SK-N-SH (cell line): ENCODE data around the gene PTPN4. TPM values are rescaled to one million over a fixed set of nuclear protein-coding genes. Genes with fewer than 3 reads are reported as not detected.

ENCODE experiments used
- CTCF ChIA-PET: fragments of 300-600, 350-600 bp; formaldehyde crosslinking; extraction: SDS; loops from one replicate; lab custom pipeline; 2021; lab: Yijun Ruan, JAX
- POLR2A ChIA-PET: fragments of 350-600 bp; sonication (Branson Sonifier 250); formaldehyde crosslinking; extraction: SDS; loops from one replicate; lab custom pipeline; 2020; ENCODE audit warnings: antibody characterized with exemption, inconsistent platforms; lab: Yijun Ruan, JAX
- DNase-seq: peaks from one replicate; pipeline ENCODE4 v3.0.0; 2012
- H2AFZ ChIP-seq: fragments of 200-600 bp; sonication (generic); 2 replicates; pipeline ENCODE4 v1.8.1; 2016; ENCODE audit warnings: antibody characterized with exemption, mild to moderate bottlenecking, low read depth
- H3F3A ChIP-seq: fragments of 200-600 bp; sonication (generic); replicated peaks from 2 replicates; pipeline ENCODE3; 2016; ENCODE audit warnings: antibody characterized with exemption, mild to moderate bottlenecking; ENCODE audit not compliant: insufficient read depth
- H3K27ac ChIP-seq, 2 experiments: fragments of 200-500 bp in 1 of 2; fragments of 200-600 bp in 1 of 2; sonication (Bioruptor generic) in 1 of 2; sonication (generic), shearing (Covaris generic) in 1 of 2; 2 replicates each; pipeline versions ENCODE4 v1.5.1 to v1.6.1; 2014 to 2016; ENCODE audit warnings: low read depth in 2 of 2, inconsistent platforms in 1 of 2, low read length in 1 of 2, mild to moderate bottlenecking in 1 of 2, mixed read lengths in 1 of 2
- H3K27me3 ChIP-seq: fragments of 200-600 bp; sonication (generic), shearing (Covaris generic); 2 replicates; pipeline ENCODE4 v1.6.1; 2016; ENCODE audit warnings: mixed run types; ENCODE audit not compliant: insufficient read depth
- H3K36me3 ChIP-seq, 2 experiments: fragments of 200-500 bp in 1 of 2; fragments of 200-600 bp in 1 of 2; sonication (Bioruptor generic) in 1 of 2; sonication (generic) in 1 of 2; replicated peaks in 1 of 2; 2 replicates each; pipeline versions ENCODE3 to v1.5.1; 2014 to 2016; ENCODE audit warnings: low read length in 1 of 2, mild to moderate bottlenecking in 1 of 2; ENCODE audit not compliant: insufficient read depth in 2 of 2, control insufficient read depth in 1 of 2
- H3K4me1 ChIP-seq, 2 experiments: fragments of 200-500 bp in 1 of 2; fragments of 200-600 bp in 1 of 2; sonication (Bioruptor generic) in 1 of 2; sonication (generic), shearing (Covaris generic) in 1 of 2; 2 replicates each; pipeline versions ENCODE4 v1.5.1 to v1.6.1; 2014 to 2016; ENCODE audit warnings: low read depth in 1 of 2, low read length in 1 of 2, mixed run types in 1 of 2; ENCODE audit not compliant: insufficient read depth in 2 of 2, control insufficient read depth in 1 of 2
- H3K4me2 ChIP-seq: fragments of 200-600 bp; sonication (generic), shearing (Covaris generic); 2 replicates; pipeline ENCODE4 v1.6.1; 2017; ENCODE audit warnings: mixed run types
- H3K4me3 ChIP-seq, 2 experiments: fragments of 200-500 bp in 1 of 2; fragments of 200-600 bp in 1 of 2; sonication (Bioruptor generic) in 1 of 2; sonication (generic), shearing (Covaris generic) in 1 of 2; 2 replicates each; pipeline versions ENCODE4 v1.5.1 to v1.8.1; 2014 to 2016; ENCODE audit warnings: low read depth in 2 of 2, inconsistent platforms in 1 of 2, low read length in 1 of 2, mild to moderate bottlenecking in 1 of 2, mixed read lengths in 1 of 2, moderate library complexity in 1 of 2
- H3K79me2 ChIP-seq: fragments of 200-600 bp; sonication (generic); 2 replicates; pipeline ENCODE4 v1.8.1; 2017; ENCODE audit warnings: mild to moderate bottlenecking; ENCODE audit not compliant: insufficient read depth
- H3K9ac ChIP-seq: fragments of 200-600 bp; sonication (generic); 2 replicates; pipeline ENCODE4 v1.6.1; 2017; ENCODE audit warnings: mixed run types
- H3K9me2 ChIP-seq: fragments of 200-600 bp; sonication (generic); 2 replicates; pipeline ENCODE4 v1.6.1; 2017; ENCODE audit warnings: mixed run types
- H3K9me3 ChIP-seq: fragments of 200-600 bp; sonication (generic); 2 replicates; pipeline ENCODE4 v1.6.1; 2017; ENCODE audit warnings: mixed run types, mild to moderate bottlenecking, moderate library complexity
- H4K20me1 ChIP-seq: fragments of 200-600 bp; sonication (generic); 2 replicates; pipeline ENCODE4 v1.6.1; 2017; ENCODE audit warnings: mild to moderate bottlenecking, mixed run types; ENCODE audit not compliant: insufficient read depth
- EP300 ChIP-seq, 2 experiments: IDR thresholded peaks; 2 replicates each; pipeline versions ENCODE4 v1.4.0 to v1.6.1; 2012; ENCODE audit warnings: borderline replicate concordance in 1 of 2, low read depth in 1 of 2, low read length in 1 of 2
- EZH2phosphoT487 ChIP-seq: fragments of 200-600 bp; sonication (generic); IDR thresholded peaks from 2 replicates; pipeline ENCODE4 v1.6.1; 2017; ENCODE audit warnings: low read depth, mixed run types, mild to moderate bottlenecking, antibody characterized with exemption, moderate library complexity, borderline replicate concordance
- FOXJ3 ChIP-seq: sonication (generic); formaldehyde crosslinking; IDR thresholded peaks from 2 replicates; pipeline ENCODE4 v1.5.1; 2020; ENCODE audit warnings: mild to moderate bottlenecking, missing genetic modification reagents
- GABPA ChIP-seq: IDR thresholded peaks from 2 replicates; pipeline ENCODE4 v1.4.0; 2012; ENCODE audit warnings: low read depth, mild to moderate bottlenecking
- GATA2 ChIP-seq: sonication (generic); formaldehyde crosslinking; IDR thresholded peaks from 2 replicates; pipeline ENCODE4 v1.5.0; 2020; ENCODE audit warnings: mild to moderate bottlenecking, missing genetic modification reagents
- RAD21 ChIP-seq: IDR thresholded peaks from 2 replicates; pipeline ENCODE4 v1.6.1; 2012; ENCODE audit warnings: mild to moderate bottlenecking, low read length
- RCOR1 ChIP-seq: fragments of 150-350 bp; IDR thresholded peaks from 2 replicates; pipeline ENCODE4 v1.6.1; 2017; ENCODE audit warnings: antibody characterized with exemption, low read length
- RFX5 ChIP-seq: IDR thresholded peaks from 2 replicates; pipeline ENCODE4 v1.6.1; 2012; ENCODE audit warnings: mild to moderate bottlenecking, improper control_type of control experiment, low read length
- RXRA ChIP-seq: IDR thresholded peaks from 2 replicates; pipeline ENCODE4 v1.4.0; 2012; ENCODE audit warnings: low read depth, mild to moderate bottlenecking, borderline replicate concordance
- SIN3A ChIP-seq: IDR thresholded peaks from 2 replicates; pipeline ENCODE4 v1.6.1; 2012; ENCODE audit warnings: low read depth, mild to moderate bottlenecking, low read length, moderate library complexity, borderline replicate concordance
- TAF1 ChIP-seq: IDR thresholded peaks from 2 replicates; pipeline ENCODE4 v1.6.1; 2012; ENCODE audit warnings: low read depth, mild to moderate bottlenecking, low read length, moderate library complexity, borderline replicate concordance
- TCF12 ChIP-seq: IDR thresholded peaks from 2 replicates; pipeline ENCODE4 v1.4.0; 2012
- TEAD4 ChIP-seq: IDR thresholded peaks from 2 replicates; pipeline ENCODE4 v1.4.0; 2012; ENCODE audit warnings: mild to moderate bottlenecking, borderline replicate concordance; ENCODE audit not compliant: insufficient read depth
- WGBS: methylation state at CpG from one replicate; pipeline ENCODE4 v1.1.6; 2017; ENCODE audit warnings: low lambda C conversion rate; 5-methylcytosine and 5-hydroxymethylcytosine counted together
- polyA plus RNA-seq, 3 experiments: library from polyadenylated mRNA; depleted of rRNA; stranded (reverse); fragments of >200 nt; gene quantifications; 2 replicates each; pipeline ENCODE4 v1.2.3, GENCODE V29; 2012
- TF ChIP-seq, protein P1 (sequence below): IDR thresholded peaks from 2 replicates; pipeline ENCODE4; 2012
- TF ChIP-seq, protein P2 (sequence below): fragments of 150-350 bp; IDR thresholded peaks from 2 replicates; pipeline ENCODE4 v1.6.1; 2017; ENCODE audit warnings: antibody characterized with exemption, low read length, low read depth, borderline replicate concordance
- TF ChIP-seq, protein P3 (sequence below): fragments of 150-350 bp; IDR thresholded peaks from 2 replicates; pipeline ENCODE4 v1.6.1; 2016; ENCODE audit warnings: mild to moderate bottlenecking, low read depth, low read length
- TF ChIP-seq, protein P4 (sequence below): IDR thresholded peaks from 2 replicates; pipeline ENCODE4 v1.4.0; 2012; ENCODE audit warnings: low read depth, borderline replicate concordance
- TF ChIP-seq, protein P5 (sequence below): fragments of 200-600 bp; sonication (generic); IDR thresholded peaks from 2 replicates; pipeline ENCODE4 v1.6.1; 2017; ENCODE audit warnings: antibody characterized with exemption, mild to moderate bottlenecking, moderate library complexity

The PTPN4 gene
- polyA plus RNA-seq, 1 of the 3 experiments (the other 2 are of a cell fraction), result 6.2 TPM

DNA sequence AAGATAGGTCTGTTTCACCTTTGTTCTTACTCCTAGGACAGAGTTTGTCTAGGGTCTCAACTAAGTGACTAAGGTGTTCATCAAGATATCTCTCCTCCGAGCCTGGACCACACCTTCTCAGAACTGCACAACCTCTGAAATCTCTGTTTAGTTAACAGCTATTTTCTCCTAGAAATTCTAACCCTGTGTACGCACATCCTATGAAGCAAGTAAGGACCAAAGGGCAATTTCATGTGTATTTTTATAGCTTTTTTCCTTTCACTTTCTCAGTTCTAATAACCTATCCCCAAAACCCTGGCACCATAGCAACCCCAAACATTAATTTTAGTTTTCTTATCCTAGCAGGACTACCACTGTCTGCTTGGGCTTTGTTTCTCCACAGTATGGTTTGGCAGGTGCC lies 59.1 kb downstream of the PTPN4 start:
- Histone ChIP-seq H3K9ac (no peak overlapping the region), H3K36me3 (peaks cover 0 to 2% of the 10 kb centered on the region in 2 experiments), H2AFZ (no peak overlapping the region), H3K4me2 (no peak overlapping the region), H3K27ac (no peak overlapping the region), H3K4me3 (no peak overlapping the region), H3F3A (peaks cover 24% of the 10 kb centered on the region), H3K9me2 (no peaks in the 10 kb centered on the region), H4K20me1 (no peaks in the 10 kb centered on the region; the same call in none of the 2 replicates), H3K79me2 (peaks cover 37% of the 10 kb centered on the region; the same call in 1 of the 2 replicates), H3K4me1 (peaks cover 2 to 7% of the 10 kb centered on the region in 2 experiments; a peak in 2 of 4 replicates), H3K27me3 (no peaks in the 10 kb centered on the region), H3K9me3 (no peaks in the 10 kb centered on the region)
- CTCF ChIA-PET, result interaction anchor here (0.7 to 3.0 kb wide), 3 partner anchors 64 to 356 kb away, joined by 3 to 12 read pairs (median 4); no protein-coding TSS in a partner anchor
- 95% methylated on average over 2 of the region's 2 CpGs for WGBS
- DNase-seq, result no peak
- POLR2A ChIA-PET, result no interaction called here
- TF ChIP-seq, protein P1, sequence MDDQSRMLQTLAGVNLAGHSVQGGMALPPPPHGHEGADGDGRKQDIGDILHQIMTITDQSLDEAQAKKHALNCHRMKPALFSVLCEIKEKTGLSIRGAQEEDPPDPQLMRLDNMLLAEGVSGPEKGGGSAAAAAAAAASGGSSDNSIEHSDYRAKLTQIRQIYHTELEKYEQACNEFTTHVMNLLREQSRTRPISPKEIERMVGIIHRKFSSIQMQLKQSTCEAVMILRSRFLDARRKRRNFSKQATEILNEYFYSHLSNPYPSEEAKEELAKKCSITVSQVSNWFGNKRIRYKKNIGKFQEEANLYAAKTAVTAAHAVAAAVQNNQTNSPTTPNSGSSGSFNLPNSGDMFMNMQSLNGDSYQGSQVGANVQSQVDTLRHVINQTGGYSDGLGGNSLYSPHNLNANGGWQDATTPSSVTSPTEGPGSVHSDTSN, result no peak
- TF ChIP-seq TEAD4 (no peak), EZH2phosphoT487 (no peak), RFX5 (no peak), SIN3A (no peak), EP300 (IDR thresholded peaks at IDR 0.05; ENCODE audit: borderline replicate concordance in 1 of 2, low read depth in 1 of 2, low read length in 1 of 2) (no peak), RAD21 (no peak), TCF12 (no peak), TAF1 (no peak), GATA2 (CRISPR knock-in tag) (no peak), RCOR1 (no peak), GABPA (no peak), FOXJ3 (no peak), RXRA (no peak)
- TF ChIP-seq, protein P2, sequence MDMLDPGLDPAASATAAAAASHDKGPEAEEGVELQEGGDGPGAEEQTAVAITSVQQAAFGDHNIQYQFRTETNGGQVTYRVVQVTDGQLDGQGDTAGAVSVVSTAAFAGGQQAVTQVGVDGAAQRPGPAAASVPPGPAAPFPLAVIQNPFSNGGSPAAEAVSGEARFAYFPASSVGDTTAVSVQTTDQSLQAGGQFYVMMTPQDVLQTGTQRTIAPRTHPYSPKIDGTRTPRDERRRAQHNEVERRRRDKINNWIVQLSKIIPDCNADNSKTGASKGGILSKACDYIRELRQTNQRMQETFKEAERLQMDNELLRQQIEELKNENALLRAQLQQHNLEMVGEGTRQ, result no peak
- TF ChIP-seq, protein P3, sequence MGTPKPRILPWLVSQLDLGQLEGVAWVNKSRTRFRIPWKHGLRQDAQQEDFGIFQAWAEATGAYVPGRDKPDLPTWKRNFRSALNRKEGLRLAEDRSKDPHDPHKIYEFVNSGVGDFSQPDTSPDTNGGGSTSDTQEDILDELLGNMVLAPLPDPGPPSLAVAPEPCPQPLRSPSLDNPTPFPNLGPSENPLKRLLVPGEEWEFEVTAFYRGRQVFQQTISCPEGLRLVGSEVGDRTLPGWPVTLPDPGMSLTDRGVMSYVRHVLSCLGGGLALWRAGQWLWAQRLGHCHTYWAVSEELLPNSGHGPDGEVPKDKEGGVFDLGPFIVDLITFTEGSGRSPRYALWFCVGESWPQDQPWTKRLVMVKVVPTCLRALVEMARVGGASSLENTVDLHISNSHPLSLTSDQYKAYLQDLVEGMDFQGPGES, result no peak
- TF ChIP-seq, protein P4, sequence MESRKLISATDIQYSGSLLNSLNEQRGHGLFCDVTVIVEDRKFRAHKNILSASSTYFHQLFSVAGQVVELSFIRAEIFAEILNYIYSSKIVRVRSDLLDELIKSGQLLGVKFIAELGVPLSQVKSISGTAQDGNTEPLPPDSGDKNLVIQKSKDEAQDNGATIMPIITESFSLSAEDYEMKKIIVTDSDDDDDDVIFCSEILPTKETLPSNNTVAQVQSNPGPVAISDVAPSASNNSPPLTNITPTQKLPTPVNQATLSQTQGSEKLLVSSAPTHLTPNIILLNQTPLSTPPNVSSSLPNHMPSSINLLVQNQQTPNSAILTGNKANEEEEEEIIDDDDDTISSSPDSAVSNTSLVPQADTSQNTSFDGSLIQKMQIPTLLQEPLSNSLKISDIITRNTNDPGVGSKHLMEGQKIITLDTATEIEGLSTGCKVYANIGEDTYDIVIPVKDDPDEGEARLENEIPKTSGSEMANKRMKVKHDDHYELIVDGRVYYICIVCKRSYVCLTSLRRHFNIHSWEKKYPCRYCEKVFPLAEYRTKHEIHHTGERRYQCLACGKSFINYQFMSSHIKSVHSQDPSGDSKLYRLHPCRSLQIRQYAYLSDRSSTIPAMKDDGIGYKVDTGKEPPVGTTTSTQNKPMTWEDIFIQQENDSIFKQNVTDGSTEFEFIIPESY, result no peak
- TF ChIP-seq, protein P5, sequence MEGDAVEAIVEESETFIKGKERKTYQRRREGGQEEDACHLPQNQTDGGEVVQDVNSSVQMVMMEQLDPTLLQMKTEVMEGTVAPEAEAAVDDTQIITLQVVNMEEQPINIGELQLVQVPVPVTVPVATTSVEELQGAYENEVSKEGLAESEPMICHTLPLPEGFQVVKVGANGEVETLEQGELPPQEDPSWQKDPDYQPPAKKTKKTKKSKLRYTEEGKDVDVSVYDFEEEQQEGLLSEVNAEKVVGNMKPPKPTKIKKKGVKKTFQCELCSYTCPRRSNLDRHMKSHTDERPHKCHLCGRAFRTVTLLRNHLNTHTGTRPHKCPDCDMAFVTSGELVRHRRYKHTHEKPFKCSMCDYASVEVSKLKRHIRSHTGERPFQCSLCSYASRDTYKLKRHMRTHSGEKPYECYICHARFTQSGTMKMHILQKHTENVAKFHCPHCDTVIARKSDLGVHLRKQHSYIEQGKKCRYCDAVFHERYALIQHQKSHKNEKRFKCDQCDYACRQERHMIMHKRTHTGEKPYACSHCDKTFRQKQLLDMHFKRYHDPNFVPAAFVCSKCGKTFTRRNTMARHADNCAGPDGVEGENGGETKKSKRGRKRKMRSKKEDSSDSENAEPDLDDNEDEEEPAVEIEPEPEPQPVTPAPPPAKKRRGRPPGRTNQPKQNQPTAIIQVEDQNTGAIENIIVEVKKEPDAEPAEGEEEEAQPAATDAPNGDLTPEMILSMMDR, result no peak
